Suprapubic skin (tissue), 4 donors: ENCODE measurements around the gene ARMH3. TPM values are rescaled to one million over a fixed set of nuclear protein-coding genes. Genes with fewer than 3 reads are reported as not detected.

Source experiments
- DNase-seq, 2 donors: peaks; one replicate each; pipeline ENCODE4 v3.0.0-alpha.2; 2019; ENCODE audit warnings: low spot score in 2 of 2
- H3K27ac ChIP-seq: fragments of 200-600 bp; sonication (generic); one replicate; pipeline ENCODE4 v1.5.1; 2019
- H3K27me3 ChIP-seq: fragments of 200-600 bp; sonication (generic); one replicate; pipeline ENCODE4 v1.5.1; 2019
- H3K36me3 ChIP-seq: fragments of 200-600 bp; sonication (generic); one replicate; pipeline ENCODE4 v1.5.1; 2019
- H3K4me1 ChIP-seq: fragments of 200-600 bp; sonication (generic); one replicate; pipeline ENCODE4 v1.5.1; 2019
- H3K4me3 ChIP-seq: fragments of 200-600 bp; sonication (generic); one replicate; pipeline ENCODE4 v1.5.1; 2019; ENCODE audit warnings: mild to moderate bottlenecking
- H3K9me3 ChIP-seq: fragments of 200-600 bp; sonication (generic); one replicate; pipeline ENCODE4 v1.5.1; 2019
- EP300 ChIP-seq: sonication (generic); formaldehyde crosslinking; IDR thresholded peaks from one replicate; pipeline ENCODE4 v1.6.1; 2017; ENCODE audit warnings: antibody characterized with exemption
- POLR2A ChIP-seq, 2 donors: fragments of 450-650 bp; IDR thresholded peaks; one replicate each; pipeline ENCODE4 v1.6.1; 2017; ENCODE audit warnings: antibody characterized with exemption in 2 of 2, mild to moderate bottlenecking in 2 of 2, moderate library complexity in 2 of 2
- POLR2AphosphoS5 ChIP-seq, 3 donors: sonication (generic); formaldehyde crosslinking; IDR thresholded peaks; one replicate each; pipeline ENCODE4 v1.6.1; 2017; ENCODE audit warnings: antibody characterized with exemption in 3 of 3
- WGBS: methylation state at CpG from one replicate; pipeline ENCODE4 v1.1.5; 2018; 5-methylcytosine and 5-hydroxymethylcytosine counted together
- total RNA-seq, 4 donors: library from RNA; depleted of rRNA; stranded (reverse); fragments of >200 nt; gene quantifications; one replicate each; pipeline ENCODE4 v1.1.0, GENCODE V29; 2016
- TF ChIP-seq, protein P1 (sequence below), 2 donors: fragments of 200-600 bp in 1 of 2; fragments of 450-650 bp in 1 of 2; sonication (generic) in 1 of 2; IDR thresholded peaks; one replicate each; pipeline ENCODE4 v1.5.1; 2016 to 2019; ENCODE audit warnings: antibody characterized with exemption in 2 of 2, mild to moderate bottlenecking in 1 of 2, moderate library complexity in 1 of 2

The ARMH3 gene
- total RNA-seq, 4 donors from 2014 or later, result 12.1 to 25.7 (median 20.4) TPM

DNA sequence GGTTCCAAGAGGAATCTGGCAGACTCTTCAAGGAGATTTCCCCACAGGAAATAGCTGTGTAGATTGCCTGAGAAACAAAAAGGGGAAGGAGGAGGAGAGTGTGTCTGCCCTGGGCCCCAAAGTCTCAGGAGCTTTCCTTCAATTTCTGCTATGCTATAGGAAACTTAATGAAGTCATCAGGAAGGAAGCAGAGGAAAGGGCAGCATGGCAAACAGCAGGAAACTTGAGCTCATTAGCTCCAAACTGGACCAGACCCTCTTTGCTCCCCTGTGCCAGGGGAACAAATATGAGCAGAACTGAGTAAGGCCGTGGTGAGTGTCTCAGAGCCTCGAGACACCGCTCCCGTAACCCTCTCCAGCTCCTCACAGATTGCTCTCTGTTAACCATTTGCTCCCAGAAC lies 207.6 kb downstream of the ARMH3 start:
- Histone ChIP-seq H3K9me3 (no peaks in the 10 kb centered on the region), H3K27me3 (no peaks in the 10 kb centered on the region), H3K36me3 (peaks cover 35% of the 10 kb centered on the region), H3K4me3 (no peak overlapping the region), H3K27ac (no peak overlapping the region), H3K4me1 (peaks cover 10% of the 10 kb centered on the region)
- no peak for DNase-seq
- TF ChIP-seq EP300 (no peak), POLR2A (IDR thresholded peaks at IDR 0.05) (no peak), POLR2AphosphoS5 (IDR thresholded peaks at IDR 0.05) (no peak)
- TF ChIP-seq, protein P1, sequence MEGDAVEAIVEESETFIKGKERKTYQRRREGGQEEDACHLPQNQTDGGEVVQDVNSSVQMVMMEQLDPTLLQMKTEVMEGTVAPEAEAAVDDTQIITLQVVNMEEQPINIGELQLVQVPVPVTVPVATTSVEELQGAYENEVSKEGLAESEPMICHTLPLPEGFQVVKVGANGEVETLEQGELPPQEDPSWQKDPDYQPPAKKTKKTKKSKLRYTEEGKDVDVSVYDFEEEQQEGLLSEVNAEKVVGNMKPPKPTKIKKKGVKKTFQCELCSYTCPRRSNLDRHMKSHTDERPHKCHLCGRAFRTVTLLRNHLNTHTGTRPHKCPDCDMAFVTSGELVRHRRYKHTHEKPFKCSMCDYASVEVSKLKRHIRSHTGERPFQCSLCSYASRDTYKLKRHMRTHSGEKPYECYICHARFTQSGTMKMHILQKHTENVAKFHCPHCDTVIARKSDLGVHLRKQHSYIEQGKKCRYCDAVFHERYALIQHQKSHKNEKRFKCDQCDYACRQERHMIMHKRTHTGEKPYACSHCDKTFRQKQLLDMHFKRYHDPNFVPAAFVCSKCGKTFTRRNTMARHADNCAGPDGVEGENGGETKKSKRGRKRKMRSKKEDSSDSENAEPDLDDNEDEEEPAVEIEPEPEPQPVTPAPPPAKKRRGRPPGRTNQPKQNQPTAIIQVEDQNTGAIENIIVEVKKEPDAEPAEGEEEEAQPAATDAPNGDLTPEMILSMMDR (IDR thresholded peaks at IDR 0.05), result no peak
- WGBS, result 87% methylated on average over 4 of the region's 4 CpGs

DNA sequence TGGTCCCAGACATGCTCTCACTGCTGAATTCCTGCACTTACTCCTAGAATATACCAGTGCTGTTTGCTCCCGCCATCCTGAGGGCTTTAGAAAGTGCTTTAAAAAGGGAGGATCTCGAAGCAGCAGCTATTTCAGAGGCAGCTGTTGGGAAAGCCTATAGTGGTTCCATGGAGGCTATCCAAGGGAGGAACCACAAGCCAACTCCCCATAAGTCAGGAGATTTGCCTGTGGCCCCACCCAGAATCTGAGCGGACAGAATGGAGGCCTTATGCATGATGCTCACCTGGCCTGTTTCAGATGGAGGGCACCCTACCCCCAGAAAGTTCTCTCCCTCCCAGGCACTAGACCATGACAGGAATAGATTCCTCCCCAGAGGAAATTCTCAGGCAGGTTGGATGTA lies 210.1 kb downstream of the ARMH3 start:
- no peak overlapping the region for H3K4me3 ChIP-seq
- peaks cover 20% of the 10 kb centered on the region for H3K4me1 ChIP-seq
- peaks cover 35% of the 10 kb centered on the region for H3K36me3 ChIP-seq
- DNase-seq, result no peak
- no peaks in the 10 kb centered on the region for H3K9me3 ChIP-seq
- no peak overlapping the region for H3K27ac ChIP-seq
- H3K27me3 ChIP-seq, result no peaks in the 10 kb centered on the region
- TF ChIP-seq, protein P1 (IDR thresholded peaks at IDR 0.05), result no peak
- no peak for TF ChIP-seq EP300
- no peak for TF ChIP-seq POLR2AphosphoS5 (IDR thresholded peaks at IDR 0.05)
- no peak for TF ChIP-seq POLR2A (IDR thresholded peaks at IDR 0.05)
- WGBS, result 95% methylated on average over 2 of the region's 3 CpGs

DNA sequence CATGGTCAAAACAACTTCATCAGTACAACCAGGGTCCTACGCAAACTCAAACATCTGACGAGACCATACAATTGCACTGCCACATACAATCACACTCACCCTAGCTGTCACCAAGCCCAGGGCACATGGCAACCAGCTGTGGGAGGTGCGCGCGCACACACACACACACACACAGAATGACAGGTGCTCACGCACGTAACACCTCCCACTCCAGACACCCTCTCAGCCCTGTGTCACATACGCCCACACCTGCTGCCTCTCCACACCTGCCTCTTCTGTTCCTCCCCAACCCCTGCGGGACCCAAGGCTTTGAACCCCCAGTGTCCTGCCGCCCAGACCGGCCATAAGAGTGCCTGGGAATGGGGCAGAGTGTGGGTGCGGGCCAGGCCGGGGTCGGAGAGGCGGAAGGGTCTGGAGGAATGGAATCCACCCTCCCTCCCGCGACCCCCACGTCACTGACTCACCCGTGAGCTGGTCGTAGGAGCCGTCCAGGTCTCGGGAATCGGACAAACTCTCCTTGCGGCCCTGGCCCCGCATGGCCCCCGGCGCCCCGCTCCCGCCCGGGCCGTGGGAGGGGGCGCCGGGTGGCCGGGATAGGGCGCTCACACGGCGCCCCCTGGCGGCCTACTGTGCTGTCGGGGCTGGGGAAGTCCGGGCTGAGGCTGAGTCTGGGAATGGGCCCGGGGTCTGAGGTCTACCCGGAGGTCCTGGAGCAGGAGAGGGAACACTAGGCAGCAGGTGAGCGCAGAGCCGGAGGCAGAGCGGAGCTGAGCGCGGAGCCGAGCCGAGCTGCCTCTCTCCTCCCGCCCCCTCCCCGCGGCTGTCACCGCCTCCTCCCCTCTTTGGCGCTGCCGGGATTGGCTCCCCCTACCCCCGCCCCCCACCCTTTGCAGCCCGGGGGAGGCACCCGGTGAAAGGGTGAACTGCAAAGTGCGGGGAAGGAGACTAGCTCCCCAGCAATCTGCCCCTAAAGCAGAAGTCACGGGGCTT lies 212.6 kb downstream of the ARMH3 start, which contains the start of gene KCNIP2:
Gene KCNIP2 (minus strand): TSS at position 769 of the 990 bp plus-strand sequence. CDS start 232 bp downstream, at position 537.
- no peaks in the 10 kb centered on the region for H3K27me3 ChIP-seq
- H3K4me3 ChIP-seq, result peak within 1 kb of the TSS; percentile 35
- peaks cover 33% of the 10 kb centered on the region for H3K4me1 ChIP-seq
- no peak within 1 kb of the TSS for H3K27ac ChIP-seq
- TF ChIP-seq, protein P1 (IDR thresholded peaks at IDR 0.05), result peak in 1 of 2 donors; percentile 57
- TF ChIP-seq EP300, result no peak
- H3K36me3 ChIP-seq, result peaks cover 24% of the 10 kb centered on the region
- DNase-seq, result no peak
- WGBS, result 45% methylated on average over 33 of the region's 60 CpGs
- no peaks in the 10 kb centered on the region for H3K9me3 ChIP-seq

DNA sequence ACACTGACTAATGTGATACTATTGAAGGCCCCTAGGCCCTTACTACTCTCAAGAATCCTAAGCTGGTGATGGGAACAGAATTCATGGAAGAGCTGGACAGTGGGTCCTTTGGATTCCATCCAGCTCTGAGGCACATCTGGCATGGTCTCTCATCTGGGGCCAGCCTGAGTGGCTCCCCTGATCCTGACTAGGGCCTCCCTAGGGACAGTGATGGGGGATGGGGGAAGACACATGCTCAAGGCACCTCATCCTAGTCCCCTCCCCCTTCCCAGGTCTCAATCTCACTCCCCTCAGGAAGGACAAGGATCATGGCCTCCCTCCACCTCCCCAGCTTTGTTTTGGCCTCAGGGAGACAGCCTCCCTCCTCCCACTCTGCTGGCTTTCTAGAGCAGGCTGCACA lies 214.1 kb downstream of the ARMH3 start:
- Histone ChIP-seq H3K9me3 (no peaks in the 10 kb centered on the region), H3K36me3 (peaks cover 9% of the 10 kb centered on the region), H3K4me3 (no peak overlapping the region), H3K27me3 (no peaks in the 10 kb centered on the region), H3K4me1 (peaks cover 33% of the 10 kb centered on the region), H3K27ac (no peak overlapping the region)
- DNase-seq, result no peak
- no peak for TF ChIP-seq POLR2AphosphoS5 (IDR thresholded peaks at IDR 0.05)
- TF ChIP-seq EP300, result no peak
- TF ChIP-seq, protein P1 (IDR thresholded peaks at IDR 0.05), result no peak
- TF ChIP-seq POLR2A (IDR thresholded peaks at IDR 0.05), result no peak

DNA sequence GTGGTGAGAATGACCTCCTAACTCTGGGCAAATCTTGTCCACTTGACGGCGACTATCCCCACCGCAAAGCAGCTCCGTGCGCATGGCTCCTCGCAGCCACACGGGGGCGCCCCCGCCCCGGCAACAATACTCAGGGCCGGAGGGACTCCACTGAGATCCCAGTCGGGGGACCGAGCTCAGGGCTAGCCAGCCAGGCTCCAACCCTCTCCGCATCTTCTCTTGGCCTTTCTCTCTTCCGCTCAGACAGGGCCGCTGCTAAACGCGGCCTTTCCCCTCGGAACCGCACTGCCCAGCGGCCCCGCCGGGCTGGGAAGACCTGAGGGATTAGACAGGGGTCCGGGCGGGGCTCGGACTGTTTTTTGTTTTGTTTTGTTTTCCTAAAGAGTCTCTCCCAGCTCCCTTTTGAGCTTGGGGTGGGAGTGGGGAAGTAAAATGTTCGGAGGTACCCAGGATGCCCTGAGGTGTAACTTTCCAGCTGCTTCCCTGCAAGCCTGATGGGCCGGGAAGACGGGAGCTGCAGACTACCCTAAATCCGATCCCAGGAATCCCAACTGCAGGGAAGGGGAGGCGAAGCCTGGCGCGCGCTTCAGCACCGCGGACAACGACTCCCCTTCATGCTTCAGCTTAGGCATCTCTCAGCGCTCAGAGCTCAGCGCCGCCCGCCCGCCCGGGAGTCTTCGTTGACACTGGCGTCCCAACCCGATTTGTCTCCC lies 215.1 kb downstream of the ARMH3 start:
- Histone ChIP-seq H3K4me3 (peak overlapping the region; percentile 41), H3K9me3 (no peaks in the 10 kb centered on the region), H3K4me1 (peaks cover 33% of the 10 kb centered on the region), H3K36me3 (peaks cover 3% of the 10 kb centered on the region), H3K27me3 (no peaks in the 10 kb centered on the region), H3K27ac (no peak overlapping the region)
- 5% methylated on average over 46 of the region's 46 CpGs for WGBS
- TF ChIP-seq, protein P1 (IDR thresholded peaks at IDR 0.05), result peak; percentile 61 to 88
- TF ChIP-seq POLR2A (IDR thresholded peaks at IDR 0.05) (no peak), POLR2AphosphoS5 (IDR thresholded peaks at IDR 0.05) (no peak), EP300 (no peak)
- peak in 1 of 2 donors; percentile 78 for DNase-seq
